SK-N-SH (cell line): ENCODE data around the gene SMARCA2.

Experiments used
- EP300 ChIP-seq, 2 experiments: IDR thresholded peaks; 2 replicates each; pipeline versions ENCODE4 v1.4.0 to v1.6.1; 2012; ENCODE audit warnings: borderline replicate concordance in 1 of 2, low read depth in 1 of 2, low read length in 1 of 2
- EZH2phosphoT487 ChIP-seq: fragments of 200-600 bp; sonication (generic); IDR thresholded peaks from 2 replicates; pipeline ENCODE4 v1.6.1; 2017; ENCODE audit warnings: low read depth, mixed run types, mild to moderate bottlenecking, antibody characterized with exemption, moderate library complexity, borderline replicate concordance
- JUND ChIP-seq: IDR thresholded peaks from 2 replicates; pipeline ENCODE4 v1.4.0; 2012
- NFIC ChIP-seq: IDR thresholded peaks from 2 replicates; pipeline ENCODE4 v1.4.0; 2012; ENCODE audit warnings: borderline replicate concordance
- POLR2AphosphoS5 ChIP-seq: IDR thresholded peaks from 2 replicates; pipeline ENCODE4 v1.6.1; 2012; ENCODE audit warnings: low read depth, low read length
- RAD21 ChIP-seq: IDR thresholded peaks from 2 replicates; pipeline ENCODE4 v1.6.1; 2012; ENCODE audit warnings: mild to moderate bottlenecking, low read length
- RFX5 ChIP-seq: IDR thresholded peaks from 2 replicates; pipeline ENCODE4 v1.6.1; 2012; ENCODE audit warnings: mild to moderate bottlenecking, improper control_type of control experiment, low read length
- SMC3 ChIP-seq: IDR thresholded peaks from 2 replicates; pipeline ENCODE4 v1.6.1; 2012; ENCODE audit warnings: low read depth, low read length, improper control_type of control experiment
- TAF1 ChIP-seq: IDR thresholded peaks from 2 replicates; pipeline ENCODE4 v1.6.1; 2012; ENCODE audit warnings: low read depth, mild to moderate bottlenecking, low read length, moderate library complexity, borderline replicate concordance
- TF ChIP-seq, protein P1 (sequence below): fragments of 200-600 bp; sonication (generic); IDR thresholded peaks from 2 replicates; pipeline ENCODE4 v1.6.1; 2017; ENCODE audit warnings: antibody characterized with exemption, mild to moderate bottlenecking, moderate library complexity
- TF ChIP-seq, protein P2 (sequence below): IDR thresholded peaks from 2 replicates; pipeline ENCODE4 v1.6.1; 2012; ENCODE audit warnings: mild to moderate bottlenecking, low read depth, low read length, moderate library complexity

- TF ChIP-seq, protein P1, sequence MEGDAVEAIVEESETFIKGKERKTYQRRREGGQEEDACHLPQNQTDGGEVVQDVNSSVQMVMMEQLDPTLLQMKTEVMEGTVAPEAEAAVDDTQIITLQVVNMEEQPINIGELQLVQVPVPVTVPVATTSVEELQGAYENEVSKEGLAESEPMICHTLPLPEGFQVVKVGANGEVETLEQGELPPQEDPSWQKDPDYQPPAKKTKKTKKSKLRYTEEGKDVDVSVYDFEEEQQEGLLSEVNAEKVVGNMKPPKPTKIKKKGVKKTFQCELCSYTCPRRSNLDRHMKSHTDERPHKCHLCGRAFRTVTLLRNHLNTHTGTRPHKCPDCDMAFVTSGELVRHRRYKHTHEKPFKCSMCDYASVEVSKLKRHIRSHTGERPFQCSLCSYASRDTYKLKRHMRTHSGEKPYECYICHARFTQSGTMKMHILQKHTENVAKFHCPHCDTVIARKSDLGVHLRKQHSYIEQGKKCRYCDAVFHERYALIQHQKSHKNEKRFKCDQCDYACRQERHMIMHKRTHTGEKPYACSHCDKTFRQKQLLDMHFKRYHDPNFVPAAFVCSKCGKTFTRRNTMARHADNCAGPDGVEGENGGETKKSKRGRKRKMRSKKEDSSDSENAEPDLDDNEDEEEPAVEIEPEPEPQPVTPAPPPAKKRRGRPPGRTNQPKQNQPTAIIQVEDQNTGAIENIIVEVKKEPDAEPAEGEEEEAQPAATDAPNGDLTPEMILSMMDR: no peak
- no peak for TF ChIP-seq NFIC
- TF ChIP-seq EZH2phosphoT487: no peak
- no peak for TF ChIP-seq RFX5
- TF ChIP-seq RAD21: no peak
- TF ChIP-seq JUND: no peak
- TF ChIP-seq, protein P2, sequence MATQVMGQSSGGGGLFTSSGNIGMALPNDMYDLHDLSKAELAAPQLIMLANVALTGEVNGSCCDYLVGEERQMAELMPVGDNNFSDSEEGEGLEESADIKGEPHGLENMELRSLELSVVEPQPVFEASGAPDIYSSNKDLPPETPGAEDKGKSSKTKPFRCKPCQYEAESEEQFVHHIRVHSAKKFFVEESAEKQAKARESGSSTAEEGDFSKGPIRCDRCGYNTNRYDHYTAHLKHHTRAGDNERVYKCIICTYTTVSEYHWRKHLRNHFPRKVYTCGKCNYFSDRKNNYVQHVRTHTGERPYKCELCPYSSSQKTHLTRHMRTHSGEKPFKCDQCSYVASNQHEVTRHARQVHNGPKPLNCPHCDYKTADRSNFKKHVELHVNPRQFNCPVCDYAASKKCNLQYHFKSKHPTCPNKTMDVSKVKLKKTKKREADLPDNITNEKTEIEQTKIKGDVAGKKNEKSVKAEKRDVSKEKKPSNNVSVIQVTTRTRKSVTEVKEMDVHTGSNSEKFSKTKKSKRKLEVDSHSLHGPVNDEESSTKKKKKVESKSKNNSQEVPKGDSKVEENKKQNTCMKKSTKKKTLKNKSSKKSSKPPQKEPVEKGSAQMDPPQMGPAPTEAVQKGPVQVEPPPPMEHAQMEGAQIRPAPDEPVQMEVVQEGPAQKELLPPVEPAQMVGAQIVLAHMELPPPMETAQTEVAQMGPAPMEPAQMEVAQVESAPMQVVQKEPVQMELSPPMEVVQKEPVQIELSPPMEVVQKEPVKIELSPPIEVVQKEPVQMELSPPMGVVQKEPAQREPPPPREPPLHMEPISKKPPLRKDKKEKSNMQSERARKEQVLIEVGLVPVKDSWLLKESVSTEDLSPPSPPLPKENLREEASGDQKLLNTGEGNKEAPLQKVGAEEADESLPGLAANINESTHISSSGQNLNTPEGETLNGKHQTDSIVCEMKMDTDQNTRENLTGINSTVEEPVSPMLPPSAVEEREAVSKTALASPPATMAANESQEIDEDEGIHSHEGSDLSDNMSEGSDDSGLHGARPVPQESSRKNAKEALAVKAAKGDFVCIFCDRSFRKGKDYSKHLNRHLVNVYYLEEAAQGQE: no peak
- no peak for TF ChIP-seq POLR2AphosphoS5
- no peak for TF ChIP-seq EP300 (IDR thresholded peaks at IDR 0.05; ENCODE audit: borderline replicate concordance in 1 of 2, low read depth in 1 of 2, low read length in 1 of 2)
- TF ChIP-seq TAF1: no peak
- no peak for TF ChIP-seq SMC3
Observed at GRCh38 chr9:2199999-2200796, 185.1 kb downstream of the SMARCA2 start.
